OCI-LY1 (cell line): ENCODE data around the gene APBB3.

Experiments
- EZH2 ChIP-seq: fragments of 200-600 bp; sonication (generic), shearing (Covaris generic); IDR thresholded peaks from 2 replicates; pipeline ENCODE4 v1.8.0; 2017; ENCODE audit warnings: borderline replicate concordance, mixed run types, mild to moderate bottlenecking, antibody characterized with exemption, low read length, moderate library complexity, mixed read lengths
- TF ChIP-seq, protein P1 (sequence below): fragments of 200-600 bp; sonication (generic), shearing (Covaris generic); IDR thresholded peaks from 2 replicates; pipeline ENCODE4 v1.5.1; 2017; ENCODE audit warnings: mild to moderate bottlenecking, antibody characterized with exemption, low read length, moderate library complexity, mixed read lengths

DNA sequence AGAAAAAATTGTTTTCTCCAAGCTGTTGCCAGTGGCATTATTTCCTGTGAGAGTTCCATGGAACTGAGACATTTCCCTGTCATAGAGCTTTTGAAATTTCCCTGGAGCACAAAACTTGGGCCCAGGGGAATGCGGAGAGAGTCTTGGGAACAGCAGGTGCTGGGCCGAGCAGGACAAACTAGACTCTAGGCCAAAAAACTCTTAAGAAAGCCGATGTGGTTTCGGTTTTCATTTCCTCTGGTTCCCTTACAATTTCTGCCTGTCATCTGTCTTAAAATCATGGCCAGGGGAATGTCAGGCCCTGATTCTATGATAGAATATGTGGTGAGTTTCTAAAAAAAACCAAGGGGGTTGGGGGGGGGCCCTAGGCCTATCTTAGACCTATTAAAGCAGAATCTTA, 4.8 kb upstream of the APBB3 start:
- TF ChIP-seq, protein P1, sequence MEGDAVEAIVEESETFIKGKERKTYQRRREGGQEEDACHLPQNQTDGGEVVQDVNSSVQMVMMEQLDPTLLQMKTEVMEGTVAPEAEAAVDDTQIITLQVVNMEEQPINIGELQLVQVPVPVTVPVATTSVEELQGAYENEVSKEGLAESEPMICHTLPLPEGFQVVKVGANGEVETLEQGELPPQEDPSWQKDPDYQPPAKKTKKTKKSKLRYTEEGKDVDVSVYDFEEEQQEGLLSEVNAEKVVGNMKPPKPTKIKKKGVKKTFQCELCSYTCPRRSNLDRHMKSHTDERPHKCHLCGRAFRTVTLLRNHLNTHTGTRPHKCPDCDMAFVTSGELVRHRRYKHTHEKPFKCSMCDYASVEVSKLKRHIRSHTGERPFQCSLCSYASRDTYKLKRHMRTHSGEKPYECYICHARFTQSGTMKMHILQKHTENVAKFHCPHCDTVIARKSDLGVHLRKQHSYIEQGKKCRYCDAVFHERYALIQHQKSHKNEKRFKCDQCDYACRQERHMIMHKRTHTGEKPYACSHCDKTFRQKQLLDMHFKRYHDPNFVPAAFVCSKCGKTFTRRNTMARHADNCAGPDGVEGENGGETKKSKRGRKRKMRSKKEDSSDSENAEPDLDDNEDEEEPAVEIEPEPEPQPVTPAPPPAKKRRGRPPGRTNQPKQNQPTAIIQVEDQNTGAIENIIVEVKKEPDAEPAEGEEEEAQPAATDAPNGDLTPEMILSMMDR: no peak
- no peak for TF ChIP-seq EZH2
